H1 (cell line): Measurements from ENCODE around the gene RASGEF1C.

ENCODE experiments used
- BRCA1 ChIP-seq: IDR thresholded peaks from 2 replicates; pipeline ENCODE4 v1.6.1; 2012; ENCODE audit warnings: low read depth, low read length, improper control_type of control experiment
- CTCF ChIP-seq, 3 experiments: IDR thresholded peaks; 1 replicate in 2 of 3; 2 replicates in 1 of 3; pipeline versions ENCODE4 v1.5.1 to v1.6.1; 2011; ENCODE audit warnings: low read length in 3 of 3, mild to moderate bottlenecking in 3 of 3, inconsistent platforms in 2 of 3, low read depth in 1 of 3, moderate library complexity in 1 of 3; ENCODE audit not compliant: insufficient read depth in 1 of 3; ENCODE audit errors: control extremely low read depth in 1 of 3
- EP300 ChIP-seq, 2 experiments: IDR thresholded peaks; 1 replicate in 1 of 2; 2 replicates in 1 of 2; pipeline ENCODE4 v1.6.1; 2011 to 2012; ENCODE audit warnings: low read depth in 2 of 2, low read length in 2 of 2, mild to moderate bottlenecking in 2 of 2, borderline replicate concordance in 1 of 2, inconsistent platforms in 1 of 2, moderate library complexity in 1 of 2
- HDAC6 ChIP-seq: IDR thresholded peaks from one replicate; pipeline ENCODE4 v1.7.1; 2012; ENCODE audit warnings: low read depth, mild to moderate bottlenecking, inconsistent platforms, low read length, moderate library complexity
- MAX ChIP-seq: IDR thresholded peaks from 2 replicates; pipeline ENCODE4 v1.6.1; 2012; ENCODE audit warnings: inconsistent platforms
- POLR2A ChIP-seq, 2 experiments: IDR thresholded peaks; 1 replicate in 1 of 2; 2 replicates in 1 of 2; pipeline ENCODE4 v1.6.1; 2011; ENCODE audit warnings: low read depth in 2 of 2, low read length in 2 of 2, mild to moderate bottlenecking in 2 of 2; ENCODE audit errors: control extremely low read depth in 1 of 2
- POLR2AphosphoS5 ChIP-seq: IDR thresholded peaks from 2 replicates; pipeline ENCODE4 v1.6.1; 2011; ENCODE audit warnings: low read depth, low read length
- RXRA ChIP-seq: IDR thresholded peaks from 2 replicates; pipeline ENCODE4 v1.6.1; 2011; ENCODE audit warnings: low read depth, mild to moderate bottlenecking, low read length, moderate library complexity; ENCODE audit not compliant: insufficient read depth
- SP2 ChIP-seq: IDR thresholded peaks from 2 replicates; pipeline ENCODE4 v1.6.1; 2012; ENCODE audit warnings: mild to moderate bottlenecking, low read length, inconsistent platforms
- TAF1 ChIP-seq: IDR thresholded peaks from 2 replicates; pipeline ENCODE4 v1.6.1; 2011; ENCODE audit warnings: mild to moderate bottlenecking, low read depth, low read length
- TF ChIP-seq, protein P1 (sequence below): IDR thresholded peaks from 2 replicates; pipeline ENCODE4 v1.6.1; 2012; ENCODE audit warnings: inconsistent platforms

DNA sequence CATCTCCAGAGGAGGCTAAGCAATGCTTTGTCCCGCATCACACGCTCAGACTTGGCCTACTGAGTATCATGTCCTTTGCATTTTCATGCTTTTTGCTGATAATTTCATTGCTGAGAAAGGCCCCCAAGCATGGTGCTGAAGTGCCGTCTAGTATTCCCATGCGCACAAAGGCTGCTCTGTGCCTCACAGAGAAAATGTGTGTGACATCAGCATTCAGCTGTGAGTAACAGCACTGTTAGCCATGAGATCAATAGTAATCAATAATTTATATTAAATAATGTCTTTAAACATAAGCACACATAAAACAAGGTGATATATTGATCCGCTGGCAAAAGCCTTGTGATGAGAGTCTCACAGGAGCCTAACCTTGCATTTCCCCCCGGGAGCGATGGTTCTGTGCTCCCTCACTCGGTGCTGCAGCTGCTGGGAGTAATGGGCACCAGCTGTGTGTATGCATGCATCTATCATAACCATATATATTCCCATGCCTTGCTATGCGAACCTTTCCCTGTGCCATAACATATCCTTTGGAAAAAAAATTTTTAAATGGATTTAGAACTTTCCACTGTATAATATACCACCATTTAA is 87.1 kb downstream of the RASGEF1C start:
- TF ChIP-seq SP2 = no peak
- no peak for TF ChIP-seq CTCF (IDR thresholded peaks at IDR 0.05; ENCODE audit: control extremely low read depth in 1 of 3, insufficient read depth in 1 of 3, low read depth in 1 of 3, low read length in 3 of 3)
- no peak for TF ChIP-seq TAF1
- TF ChIP-seq HDAC6 = no peak
- TF ChIP-seq EP300 (IDR thresholded peaks at IDR 0.05; ENCODE audit: borderline replicate concordance in 1 of 2, low read depth in 2 of 2, low read length in 2 of 2) = no peak
- TF ChIP-seq MAX = no peak
- no peak for TF ChIP-seq RXRA
- TF ChIP-seq, protein P1, sequence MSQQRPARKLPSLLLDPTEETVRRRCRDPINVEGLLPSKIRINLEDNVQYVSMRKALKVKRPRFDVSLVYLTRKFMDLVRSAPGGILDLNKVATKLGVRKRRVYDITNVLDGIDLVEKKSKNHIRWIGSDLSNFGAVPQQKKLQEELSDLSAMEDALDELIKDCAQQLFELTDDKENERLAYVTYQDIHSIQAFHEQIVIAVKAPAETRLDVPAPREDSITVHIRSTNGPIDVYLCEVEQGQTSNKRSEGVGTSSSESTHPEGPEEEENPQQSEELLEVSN = no peak
- TF ChIP-seq POLR2AphosphoS5 = no peak
- no peak for TF ChIP-seq BRCA1
- TF ChIP-seq POLR2A (IDR thresholded peaks at IDR 0.05; ENCODE audit: control extremely low read depth in 1 of 2, low read depth in 2 of 2, low read length in 2 of 2) = no peak
